Uterine smooth muscle cell (primary cell): ENCODE results near the gene GZF1. TPM values are rescaled to one million over a fixed set of nuclear protein-coding genes. Genes with fewer than 3 reads are reported as not detected.

Experiments used
- total RNA-seq: library from RNA; depleted of rRNA; stranded (reverse); fragments of >200 nt; gene quantifications from 2 replicates; pipeline ENCODE4 v1.2.3, GENCODE V29; 2014

The GZF1 gene
- 29.0 and 40.1 TPM in 2 replicates for total RNA-seq

DNA sequence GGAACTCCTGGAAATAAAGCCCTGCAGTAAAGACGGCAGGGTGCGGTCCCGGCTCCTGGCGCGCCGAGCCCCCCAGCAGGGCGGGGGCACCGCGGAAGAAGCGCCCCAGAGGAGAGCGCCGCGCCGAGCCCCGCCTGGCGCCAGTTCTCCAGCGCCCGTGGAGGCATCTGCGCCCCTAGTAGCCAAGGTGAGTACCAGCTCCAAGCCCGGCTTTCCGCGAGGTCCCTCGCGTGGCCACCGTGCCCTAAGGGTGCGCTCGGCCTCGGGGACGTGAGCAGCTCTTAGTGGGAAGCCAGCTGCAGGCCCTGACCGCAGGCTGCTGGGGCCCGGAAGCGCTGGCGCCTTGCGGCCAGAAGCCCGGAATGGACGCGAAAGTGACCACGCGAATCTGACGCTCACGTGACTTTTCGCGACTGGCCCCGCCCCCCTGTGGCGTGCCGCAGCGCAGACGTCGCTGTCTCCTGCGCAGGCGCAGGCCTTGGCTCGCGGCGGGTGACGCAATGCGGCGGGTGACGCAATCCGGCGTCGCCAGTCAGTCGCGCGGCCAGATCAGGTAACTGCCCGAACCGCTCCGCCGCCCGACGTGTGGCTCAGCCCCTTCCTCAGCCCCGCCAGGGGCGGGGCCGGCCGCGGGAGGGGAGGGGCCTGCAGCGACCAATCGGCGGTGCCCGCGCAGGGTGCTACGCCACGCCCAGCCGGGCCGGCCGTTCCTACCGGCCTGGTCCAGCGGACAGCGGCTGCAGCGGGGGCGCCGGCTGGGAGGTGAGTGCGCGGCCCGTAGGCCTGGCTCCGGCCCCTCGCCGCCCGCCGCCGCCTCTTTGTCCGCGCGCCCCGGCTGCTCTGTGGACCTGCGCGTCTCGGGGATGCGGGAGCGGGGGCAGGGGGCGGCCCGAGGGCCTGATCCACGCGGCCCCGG, at the start of gene GZF1:
TSS of gene GZF1 (plus strand) at position 707 of the 916 bp plus-strand sequence. CDS start 2,202 bp downstream, outside the sequence.

DNA sequence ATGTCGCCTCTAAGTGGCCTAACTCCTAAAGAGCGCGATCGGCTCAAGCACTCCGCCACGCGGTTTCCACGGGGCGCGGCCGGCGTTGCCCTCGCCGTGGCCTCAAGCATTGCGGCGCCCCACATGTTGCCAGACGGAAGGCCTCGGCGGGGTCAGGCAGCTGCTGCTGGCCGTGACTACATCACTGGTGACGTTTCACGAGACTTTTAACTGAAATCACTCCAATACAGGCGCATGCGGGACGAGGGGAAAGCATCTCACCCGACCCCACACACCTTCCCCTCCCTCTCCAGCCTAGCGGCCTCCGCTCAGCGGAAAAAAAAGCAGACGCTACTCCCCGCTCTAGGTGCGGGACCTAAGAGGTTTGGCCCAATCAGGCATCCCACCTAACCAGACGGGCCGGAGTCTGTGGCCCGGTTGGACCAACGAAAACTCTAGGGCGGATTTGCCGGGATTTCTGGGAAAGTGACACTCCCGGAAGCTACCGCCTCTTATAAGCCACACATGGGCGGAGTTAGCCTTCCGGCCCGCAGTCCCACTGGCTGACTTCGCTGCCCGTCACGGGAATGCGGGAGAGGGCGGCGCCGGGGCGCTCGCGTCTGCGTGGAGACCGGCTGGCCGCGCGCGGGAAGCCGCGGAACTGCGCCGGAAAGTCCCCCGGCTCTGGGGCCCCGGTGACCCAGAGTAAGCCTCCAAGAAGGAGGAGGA, 11.6 kb upstream of the GZF1 start, which contains the start of gene NXT1:
TSS of gene NXT1 (plus strand) at position 596 of the 708 bp plus-strand sequence. CDS start 3,251 bp downstream, outside the sequence.

GRCh38 chr20:23420943-23421931, 59.3 kb downstream of the GZF1 start, which contains the start of gene NAPB:
TSS of gene NAPB (minus strand) at chr20:23421488. CDS start at chr20:23421402, 86 bp downstream.

Other genes starting within 250 kb of the GZF1 start
- 25.6 and 39.4 TPM in 2 replicates for gene NXT1, start 11.4 kb upstream of the GZF1 start, total RNA-seq
- gene NAPB, start 59.3 kb downstream of the GZF1 start, total RNA-seq: 10.9 and 12.2 TPM in 2 replicates
- gene CSTL1, start 77.5 kb downstream of the GZF1 start, total RNA-seq: not detected in 2 replicates
- gene CST11, start 90.7 kb downstream of the GZF1 start, total RNA-seq: not detected in 2 replicates
- gene CST8, start 128.9 kb downstream of the GZF1 start, total RNA-seq: not detected in 2 replicates
- 0.11 TPM in 1 of 2 replicates, not detected in the other for gene CST9L, start 206.3 kb downstream of the GZF1 start, total RNA-seq
- gene CST9, start 243.7 kb downstream of the GZF1 start, total RNA-seq: not detected in 2 replicates